Panc1 (cell line): ENCODE data around the gene PPP2R2B. TPM values are rescaled to one million over a fixed set of nuclear protein-coding genes. Genes with fewer than 3 reads are reported as not detected.

Source experiments
- ATAC-seq: fragments of 200-7000 bp; cut with Tn5 transposase; 2 replicates; pipeline ENCODE4 v1.9.1; 2020; ENCODE audit warnings: mild to moderate bottlenecking, moderate library complexity
- BruUV-seq: library from RNA; stranded (reverse); fragments of 400-500 nt; replicated peaks from 2 replicates; lab custom pipeline; 2021; lab: Mats Ljungman, UMichigan
- CTCF ChIA-PET: fragments of 300-600 bp; sonication (Branson Sonifier 250); formaldehyde crosslinking; loops from one replicate; lab custom pipeline; 2022; ENCODE audit warnings: antibody characterized with exemption; lab: Charles Lee
- POLR2A ChIA-PET: fragments of 300-600 bp; sonication (Branson Sonifier 250); formaldehyde crosslinking; loops from one replicate; lab custom pipeline; 2022; ENCODE audit warnings: antibody characterized with exemption; lab: Charles Lee
- DNase-seq: peaks from one replicate; pipeline ENCODE4 v3.0.0-alpha.2; 2010; ENCODE audit warnings: low read depth, low spot score
- H3K27ac ChIP-seq: 2 replicates; pipeline ENCODE4 v1.5.1; 2011; ENCODE audit warnings: mild to moderate bottlenecking, low read length, inconsistent platforms
- H3K27me3 ChIP-seq: fragments of 200-500 bp; sonication (Bioruptor generic); 2 replicates; pipeline ENCODE4 v1.6.0; 2014; ENCODE audit warnings: low read length, inconsistent platforms; ENCODE audit not compliant: control insufficient read depth, insufficient read depth
- H3K36me3 ChIP-seq: fragments of 200-500 bp; sonication (Bioruptor generic); 2 replicates; pipeline ENCODE4 v1.5.1; 2014; ENCODE audit warnings: inconsistent platforms, mild to moderate bottlenecking, low read length, moderate library complexity; ENCODE audit not compliant: control insufficient read depth, insufficient read depth
- H3K4me1 ChIP-seq: 2 replicates; pipeline ENCODE4 v1.5.1; 2011; ENCODE audit warnings: inconsistent platforms, mild to moderate bottlenecking, low read length, moderate library complexity; ENCODE audit not compliant: control insufficient read depth, insufficient read depth
- H3K4me3 ChIP-seq, 2 experiments: 2 replicates each; pipeline ENCODE4 v1.5.1; 2011 to 2012; ENCODE audit warnings: low read depth in 2 of 2, low read length in 2 of 2, mild to moderate bottlenecking in 2 of 2, inconsistent platforms in 1 of 2, moderate library complexity in 1 of 2
- H3K9me3 ChIP-seq: fragments of 200-500 bp; sonication (Bioruptor generic); 2 replicates; pipeline ENCODE4 v1.5.1; 2014; ENCODE audit warnings: low read depth, mild to moderate bottlenecking, inconsistent platforms, low read length, moderate library complexity; ENCODE audit not compliant: control insufficient read depth, insufficient read depth
- CTCF ChIP-seq: fragments of 450-650 bp; IDR thresholded peaks from 2 replicates; pipeline ENCODE4 v1.5.1; 2017; ENCODE audit warnings: mild to moderate bottlenecking
- POLR2AphosphoS5 ChIP-seq: IDR thresholded peaks from 2 replicates; pipeline ENCODE4 v1.6.1; 2012; ENCODE audit warnings: mild to moderate bottlenecking, low read depth, low read length, moderate library complexity
- REST ChIP-seq, 2 experiments: IDR thresholded peaks; 2 replicates each; pipeline ENCODE4 v1.6.1; 2011 to 2012; ENCODE audit warnings: low read depth in 2 of 2, control low read depth in 1 of 2, low read length in 1 of 2, mild to moderate bottlenecking in 1 of 2, moderate library complexity in 1 of 2; ENCODE audit not compliant: insufficient read depth in 1 of 2
- SIN3A ChIP-seq: IDR thresholded peaks from 2 replicates; pipeline ENCODE4 v1.6.1; 2012; ENCODE audit warnings: low read depth, mild to moderate bottlenecking, low read length, moderate library complexity, borderline replicate concordance; ENCODE audit not compliant: insufficient read depth
- TCF7L2 ChIP-seq: IDR thresholded peaks from 2 replicates; pipeline ENCODE4 v1.6.1; 2011; ENCODE audit warnings: mild to moderate bottlenecking, low read depth, low read length, inconsistent platforms
- in situ Hi-C: cut with HindIII; loops from 2 replicates; pipeline ENCODE4 v1.10.0; 2016; ENCODE audit warnings: low sequenced_read_pairs, low pct_unique_long_range_greater_than_20kb
- intact Hi-C: fragments of 100-400 bp; cut with micrococcal nuclease; formaldehyde crosslinking; loops from one replicate; pipeline ENCODE4 v1.10.0; 2022; ENCODE audit not compliant: unreplicated experiment
- total RNA-seq: library from RNA; stranded (reverse); gene quantifications from one replicate; pipeline ENCODE4 v1.2.1, GENCODE V29; 2021; ENCODE audit not compliant: unreplicated experiment

PPP2R2B gene
- total RNA-seq, 1 experiment from 2014 or later, result 8.8 TPM

GRCh38 chr5:146799671-146800070 is 78.9 kb downstream of the PPP2R2B start:
- Histone ChIP-seq H3K9me3 (no peaks in the 10 kb centered on the region), H3K27ac (no peak overlapping the region), H3K36me3 (no peaks in the 10 kb centered on the region), H3K27me3 (0 out of 2 replicates have a peak, but pooled peaks cover 3% of the 10 kb centered on the region), H3K4me3 (no peak overlapping the region), H3K4me1 (peaks cover 3% of the 10 kb centered on the region; the same call in 1 of the 2 replicates)
- intact Hi-C loops (no loop called here), in situ Hi-C loops (no loop called here)
- DNase-seq, result no peak
- ChIA-PET CTCF (no interaction called here), POLR2A (no interaction called here)
- no TSS peak for BruUV-seq
- TF ChIP-seq POLR2AphosphoS5 (no peak), REST (IDR thresholded peaks at IDR 0.05; ENCODE audit: insufficient read depth in 1 of 2, low read depth in 2 of 2, low read length in 1 of 2) (no peak), TCF7L2 (no peak), CTCF (no peak), SIN3A (no peak)
- ATAC-seq, result no peak

GRCh38 chr5:146799231-146799630 is 79.3 kb downstream of the PPP2R2B start:
- DNase-seq (no peak), ATAC-seq (no peak)
- 0 out of 2 replicates have a peak, but pooled peaks cover 3% of the 10 kb centered on the region for H3K27me3 ChIP-seq
- no peaks in the 10 kb centered on the region for H3K9me3 ChIP-seq
- in situ Hi-C loops, result no loop called here
- peaks cover 3% of the 10 kb centered on the region; the same call in 1 of the 2 replicates for H3K4me1 ChIP-seq
- intact Hi-C loops, result no loop called here
- no peak overlapping the region for H3K4me3 ChIP-seq
- POLR2A ChIA-PET, result no interaction called here
- H3K36me3 ChIP-seq, result no peaks in the 10 kb centered on the region
- no peak for TF ChIP-seq POLR2AphosphoS5
- CTCF ChIA-PET, result no interaction called here
- no TSS peak for BruUV-seq
- no peak overlapping the region for H3K27ac ChIP-seq

GRCh38 chr5:146797658-146798057 is 80.9 kb downstream of the PPP2R2B start:
- TF ChIP-seq TCF7L2 (no peak), REST (IDR thresholded peaks at IDR 0.05; ENCODE audit: insufficient read depth in 1 of 2, low read depth in 2 of 2, low read length in 1 of 2) (no peak), SIN3A (no peak), POLR2AphosphoS5 (no peak), CTCF (no peak)
- no peak for ATAC-seq

More at GRCh38 chr5:146797658-146798057, 80.9 kb downstream of the PPP2R2B start:
- Histone ChIP-seq H3K36me3 (no peaks in the 10 kb centered on the region), H3K4me3 (no peak overlapping the region), H3K27me3 (0 out of 2 replicates have a peak, but pooled peaks cover 3% of the 10 kb centered on the region), H3K4me1 (peaks cover 3% of the 10 kb centered on the region; the same call in 1 of the 2 replicates), H3K27ac (0 out of 2 replicates have a peak overlapping the region, but pooled peaks have one; percentile 13), H3K9me3 (no peaks in the 10 kb centered on the region)
- DNase-seq, result no peak
- intact Hi-C loops, result no loop called here
- ChIA-PET POLR2A (no interaction called here), CTCF (no interaction called here)
- no TSS peak for BruUV-seq
- in situ Hi-C loops, result no loop called here
